IMR-90 (cell line): ENCODE data around the gene VAV1. TPM values are rescaled to one million over a fixed set of nuclear protein-coding genes. Genes with fewer than 3 reads are reported as not detected.

Experiments used
- ATAC-seq: fragments of 200-7000 bp; cut with Tn5 transposase; 2 replicates; pipeline ENCODE4 v1.9.1; 2020; ENCODE audit warnings: low read depth, mild to moderate bottlenecking, moderate library complexity
- BruUV-seq: library from RNA; stranded (reverse); fragments of 400-500 nt; replicated peaks from 2 replicates; lab custom pipeline; 2021; lab: Mats Ljungman, UMichigan
- CTCF ChIA-PET: fragments of 300-600 bp; formaldehyde crosslinking; extraction: SDS; loops from one replicate; lab custom pipeline; 2021; ENCODE audit warnings: antibody characterized with exemption; lab: Yijun Ruan, JAX
- POLR2A ChIA-PET: fragments of 300-600 bp; sonication (Branson Sonifier 250); formaldehyde crosslinking; loops from one replicate; lab custom pipeline; 2022; ENCODE audit warnings: antibody characterized with exemption; ENCODE audit not compliant: unreplicated experiment; lab: Charles Lee
- DNase-seq: peaks from one replicate; pipeline ENCODE4 v3.0.0; 2013
- H2AFZ ChIP-seq: replicated peaks from 2 replicates; pipeline ENCODE3; 2013; ENCODE audit warnings: low read length, mild to moderate bottlenecking; ENCODE audit not compliant: poor library complexity
- H2AK5ac ChIP-seq: 2 replicates; pipeline ENCODE4 v1.6.1; 2013; ENCODE audit warnings: low read depth, low read length, inconsistent platforms
- H2AK9ac ChIP-seq: replicated peaks from 2 replicates; pipeline ENCODE3; 2013; ENCODE audit warnings: mild to moderate bottlenecking, low read depth, low read length, moderate library complexity; ENCODE audit not compliant: poor library complexity
- H2BK120ac ChIP-seq: 2 replicates; pipeline ENCODE4 v1.6.1; 2013; ENCODE audit warnings: low read depth, low read length, inconsistent platforms
- H2BK15ac ChIP-seq: 3 replicates; pipeline ENCODE4 v1.6.1; 2013; ENCODE audit warnings: low read depth, low read length, inconsistent platforms
- H2BK20ac ChIP-seq: 2 replicates; pipeline ENCODE4 v1.6.1; 2013; ENCODE audit warnings: low read depth, mild to moderate bottlenecking, inconsistent platforms, low read length, moderate library complexity
- H2BK5ac ChIP-seq: 2 replicates; pipeline ENCODE4 v1.6.1; 2013; ENCODE audit warnings: mild to moderate bottlenecking, low read depth, low read length, inconsistent platforms; ENCODE audit not compliant: poor library complexity, severe bottlenecking
- H3K14ac ChIP-seq: replicated peaks from 2 replicates; pipeline ENCODE4 v1.6.1; 2013; ENCODE audit warnings: low read depth, low read length, inconsistent platforms
- H3K18ac ChIP-seq: 2 replicates; pipeline ENCODE4 v1.6.1; 2013; ENCODE audit warnings: low read depth, low read length, control low read depth
- H3K23ac ChIP-seq: 2 replicates; pipeline ENCODE4 v1.6.1; 2013; ENCODE audit warnings: low read depth, low read length, inconsistent platforms
- H3K27ac ChIP-seq: 2 replicates; pipeline ENCODE4 v1.5.1; 2013; ENCODE audit warnings: mild to moderate bottlenecking, control low read depth, low read length; ENCODE audit not compliant: insufficient read depth
- H3K27me3 ChIP-seq: 2 replicates; pipeline ENCODE4 v1.6.1; 2013; ENCODE audit warnings: low read length; ENCODE audit not compliant: control insufficient read depth, insufficient read depth
- H3K36me3 ChIP-seq: 2 replicates; pipeline ENCODE4 v1.6.1; 2013; ENCODE audit warnings: low read length, mixed read lengths; ENCODE audit not compliant: control insufficient read depth, insufficient read depth
- H3K4ac ChIP-seq: 2 replicates; pipeline ENCODE4 v1.6.1; 2013; ENCODE audit warnings: low read depth, low read length, inconsistent platforms
- H3K4me1 ChIP-seq: 2 replicates; pipeline ENCODE4 v1.6.1; 2013; ENCODE audit warnings: low read length, mixed read lengths; ENCODE audit not compliant: control insufficient read depth, insufficient read depth
- H3K4me2 ChIP-seq: 2 replicates; pipeline ENCODE4 v1.6.1; 2013; ENCODE audit warnings: low read depth, mild to moderate bottlenecking, control low read depth, low read length, moderate library complexity
- H3K4me3 ChIP-seq: 2 replicates; pipeline ENCODE4 v1.5.1; 2013; ENCODE audit warnings: low read depth, mild to moderate bottlenecking, control low read depth, low read length, moderate library complexity; ENCODE audit not compliant: insufficient read depth
- H3K56ac ChIP-seq: 2 replicates; pipeline ENCODE4 v1.6.1; 2013; ENCODE audit warnings: low read length, inconsistent platforms; ENCODE audit not compliant: insufficient read depth; ENCODE audit errors: extremely low read depth
- H3K79me1 ChIP-seq, 2 experiments: 2 replicates each; pipeline ENCODE4 v1.6.1; 2013; ENCODE audit warnings: low read length in 2 of 2, inconsistent platforms in 1 of 2, low read depth in 1 of 2
- H3K9ac ChIP-seq: 2 replicates; pipeline ENCODE4 v1.6.1; 2013; ENCODE audit warnings: low read depth, low read length, control low read depth
- H3K9me1 ChIP-seq: 2 replicates; pipeline ENCODE4 v1.6.1; 2013; ENCODE audit warnings: low read length, inconsistent platforms; ENCODE audit not compliant: insufficient read depth
- H3K9me3 ChIP-seq: 2 replicates; pipeline ENCODE4 v1.6.1; 2013; ENCODE audit warnings: low read length; ENCODE audit not compliant: control insufficient read depth, insufficient read depth
- H4K20me1 ChIP-seq: 2 replicates; pipeline ENCODE4 v1.6.1; 2013; ENCODE audit warnings: low read length, inconsistent platforms; ENCODE audit not compliant: insufficient read depth
- H4K5ac ChIP-seq: 2 replicates; pipeline ENCODE4 v1.6.1; 2013; ENCODE audit warnings: mild to moderate bottlenecking, low read depth, low read length, control low read depth
- H4K8ac ChIP-seq, 2 experiments: 2 replicates each; pipeline ENCODE4 v1.6.1; 2013; ENCODE audit warnings: low read depth in 2 of 2, low read length in 2 of 2, control low read depth in 1 of 2, inconsistent platforms in 1 of 2
- H4K91ac ChIP-seq: 2 replicates; pipeline ENCODE4 v1.6.1; 2013; ENCODE audit warnings: low read depth, low read length, inconsistent platforms; ENCODE audit not compliant: insufficient read depth
- BHLHE40 ChIP-seq: fragments of 150-350 bp; IDR thresholded peaks from 2 replicates; pipeline ENCODE4 v1.6.1; 2016; ENCODE audit warnings: mild to moderate bottlenecking, low read depth, low read length
- CEBPB ChIP-seq: IDR thresholded peaks from 2 replicates; pipeline ENCODE4 v1.6.1; 2012; ENCODE audit warnings: low read depth, low read length, improper control_type of control experiment
- CHD1 ChIP-seq: IDR thresholded peaks from 2 replicates; pipeline ENCODE4 v1.6.1; 2012; ENCODE audit warnings: low read depth, low read length, improper control_type of control experiment
- CTCF ChIP-seq: conservative IDR thresholded peaks from 2 replicates; pipeline ENCODE4 v1.5.1; 2012; ENCODE audit warnings: mild to moderate bottlenecking, low read depth, low read length, improper control_type of control experiment
- ELK1 ChIP-seq: fragments of 150-350 bp; IDR thresholded peaks from 2 replicates; pipeline ENCODE4 v1.6.1; 2016; ENCODE audit warnings: low read depth, mild to moderate bottlenecking, low read length, moderate library complexity, borderline replicate concordance
- MAFK ChIP-seq: IDR thresholded peaks from 2 replicates; pipeline ENCODE4 v1.6.1; 2012; ENCODE audit warnings: low read depth, low read length, improper control_type of control experiment
- MAZ ChIP-seq: IDR thresholded peaks from 2 replicates; pipeline ENCODE4 v1.6.1; 2012; ENCODE audit warnings: low read depth, mild to moderate bottlenecking, low read length, improper control_type of control experiment, moderate library complexity, borderline replicate concordance
- MXI1 ChIP-seq: IDR thresholded peaks from 2 replicates; pipeline ENCODE4 v1.6.1; 2012; ENCODE audit warnings: low read depth, mild to moderate bottlenecking, low read length, moderate library complexity, borderline replicate concordance
- NFE2L2 ChIP-seq: fragments of 150-350 bp; IDR thresholded peaks from 2 replicates; pipeline ENCODE4 v1.6.1; 2016; ENCODE audit warnings: low read depth, mild to moderate bottlenecking, low read length
- POLR2A ChIP-seq: IDR thresholded peaks from 2 replicates; pipeline ENCODE4 v1.6.1; 2012; ENCODE audit warnings: mild to moderate bottlenecking, low read depth, low read length
- RAD21 ChIP-seq: IDR thresholded peaks from 2 replicates; pipeline ENCODE4 v1.6.1; 2012; ENCODE audit warnings: low read length, improper control_type of control experiment
- RCOR1 ChIP-seq: IDR thresholded peaks from 2 replicates; pipeline ENCODE4 v1.6.1; 2012; ENCODE audit warnings: mild to moderate bottlenecking, low read length, improper control_type of control experiment; ENCODE audit not compliant: insufficient replicate concordance
- RFX5 ChIP-seq: IDR thresholded peaks from 2 replicates; pipeline ENCODE4 v1.8.0; 2012; ENCODE audit warnings: low read depth, mild to moderate bottlenecking, low read length, moderate library complexity
- SMC3 ChIP-seq: fragments of 150-350 bp; IDR thresholded peaks from 2 replicates; pipeline ENCODE4 v1.6.1; 2016; ENCODE audit warnings: low read depth, mild to moderate bottlenecking, antibody characterized with exemption, low read length, moderate library complexity
- USF2 ChIP-seq: fragments of 150-350 bp; IDR thresholded peaks from 2 replicates; pipeline ENCODE4 v1.6.1; 2017; ENCODE audit warnings: mild to moderate bottlenecking, antibody characterized with exemption, low read length, low read depth
- WGBS, 2 experiments: methylation state at CpG; one replicate each; pipeline versions ENCODE4 v1.1.5 to v1.1.7; 2013; ENCODE audit warnings: missing lambda C conversion rate in 2 of 2; ENCODE audit not compliant: insufficient read length in 1 of 2; ENCODE audit errors: extremely low coverage in 2 of 2; 5-methylcytosine and 5-hydroxymethylcytosine counted together
- dilution Hi-C: fragments of 300-500 bp; cut with HindIII; formaldehyde crosslinking; loops from one replicate; pipeline ENCODE4 v1.14.3; 2018; ENCODE audit warnings: low sequenced_read_pairs; ENCODE audit not compliant: unreplicated experiment
- in situ Hi-C: fragments of 300-500 bp; cut with MboI; formaldehyde crosslinking; loops from 3 replicates; pipeline ENCODE4 v1.14.3; 2019; ENCODE audit warnings: low sequenced_read_pairs, inconsistent platforms, mixed read lengths
- intact Hi-C: fragments of 100-400 bp; cut with micrococcal nuclease; formaldehyde crosslinking; loops from 2 replicates; pipeline ENCODE4 v1.10.0; 2022
- polyA plus RNA-seq, 3 experiments: library from polyadenylated mRNA; depleted of rRNA; stranded (reverse); fragments of >200 nt; gene quantifications; 2 replicates each; pipeline ENCODE4 v1.2.3, GENCODE V29; 2012; ENCODE audit warnings: low replicate concordance in 1 of 3
- total RNA-seq: library from RNA; depleted of rRNA; stranded (reverse); fragments of >200 nt; gene quantifications from 2 replicates; pipeline ENCODE4 v1.2.3, GENCODE V29; 2012

VAV1 gene
- total and polyA plus RNA-seq, 2 of the 4 experiments (the other 2 are of a cell fraction): not detected

- H3K4me2 ChIP-seq: no peak overlapping the region
- H3K23ac ChIP-seq: no peak overlapping the region
- no peak overlapping the region for H4K8ac ChIP-seq
- no peak for TF ChIP-seq ELK1
- TF ChIP-seq CEBPB: no peak
- TF ChIP-seq MAZ: no peak
- no peak for TF ChIP-seq RAD21
- TF ChIP-seq MAFK: no peak
- no peak for TF ChIP-seq SMC3
- TF ChIP-seq USF2: no peak
- no peak for TF ChIP-seq RCOR1
- TF ChIP-seq RFX5: no peak
- no peak for TF ChIP-seq CTCF
- no peak for TF ChIP-seq NFE2L2
- TF ChIP-seq MXI1: no peak
- TF ChIP-seq BHLHE40: no peak
- TF ChIP-seq CHD1: no peak
- no peak for TF ChIP-seq POLR2A
- no peak overlapping the region for H2BK15ac ChIP-seq
- dilution Hi-C loops: no loop called here
- no peak overlapping the region for H3K27ac ChIP-seq
- H3K9ac ChIP-seq: no peak overlapping the region
- intact Hi-C loops: loop anchor here (2.0 kb wide), 2 partner anchors 479 to 813 kb away; no protein-coding TSS in a partner anchor
- no peak overlapping the region for H4K91ac ChIP-seq
- H2AFZ ChIP-seq: no peak overlapping the region
- H3K27me3 ChIP-seq: no peaks in the 10 kb centered on the region
- H3K4ac ChIP-seq: no peak overlapping the region
- H3K56ac ChIP-seq: no peak overlapping the region
- H3K79me1 ChIP-seq: no peaks in the 10 kb centered on the region
- H2AK9ac ChIP-seq: no peak overlapping the region
- no peaks in the 10 kb centered on the region for H3K36me3 ChIP-seq
- ATAC-seq (no peak), DNase-seq (no peak)
- no peaks in the 10 kb centered on the region for H4K20me1 ChIP-seq
- in situ Hi-C loops: loop anchor here (5.0 to 25.0 kb wide), 4 partner anchors 127 to 724 kb away; partner anchors contain the start of genes ACSBG2, GPR108 and TRIP10
- H2BK20ac ChIP-seq: no peak overlapping the region
- no peak overlapping the region for H2BK5ac ChIP-seq
- no peak overlapping the region for H3K4me3 ChIP-seq
- CTCF ChIA-PET: interaction anchor here (4.3 kb wide), 1 partner anchor 124 kb away, joined by 25 read pairs; the partner anchor contains the start of genes GPR108 and TRIP10
- WGBS, 2 experiments: 89% methylated on average over 5 of the region's 10 CpGs; no CpG with 5 or more reads in 1 of the 2 experiments
- no TSS peak for BruUV-seq
- no peaks in the 10 kb centered on the region for H3K9me3 ChIP-seq
- H3K14ac ChIP-seq: no peak overlapping the region
- POLR2A ChIA-PET: no interaction called here
- H4K5ac ChIP-seq: no peak overlapping the region
- no peak overlapping the region for H2AK5ac ChIP-seq
- no peaks in the 10 kb centered on the region for H3K9me1 ChIP-seq
- H2BK120ac ChIP-seq: no peak overlapping the region
- no peak overlapping the region for H3K18ac ChIP-seq
- no peaks in the 10 kb centered on the region for H3K4me1 ChIP-seq
Observed at GRCh38 chr19:6861683-6862286, 89.3 kb downstream of the VAV1 start.
